Liver (tissue), 9 donors: ENCODE results near the gene CHN1. TPM values are rescaled to one million over a fixed set of nuclear protein-coding genes. Genes with fewer than 3 reads are reported as not detected.

Source experiments
- DNase-seq: peaks from one replicate; pipeline ENCODE4 v3.0.0-alpha.2; 2017; ENCODE audit warnings: low spot score
- H3K27ac ChIP-seq, 2 donors: one replicate each; pipeline ENCODE4 v1.7.0; 2013; ENCODE audit warnings: inconsistent platforms in 2 of 2, low read length in 2 of 2, control low read depth in 1 of 2, low read depth in 1 of 2, mild to moderate bottlenecking in 1 of 2
- H3K27me3 ChIP-seq, 4 donors: one replicate each; pipeline versions ENCODE4 v1.6.1 to v1.7.0; 2013; ENCODE audit warnings: low read length in 3 of 4, inconsistent platforms in 1 of 4, mild to moderate bottlenecking in 1 of 4, moderate library complexity in 1 of 4; ENCODE audit not compliant: control insufficient read depth in 4 of 4, insufficient read depth in 4 of 4
- H3K36me3 ChIP-seq, 4 donors: one replicate each; pipeline versions ENCODE4 v1.6.1 to v1.7.0; 2013; ENCODE audit warnings: low read length in 3 of 4, mild to moderate bottlenecking in 3 of 4, low read depth in 1 of 4, moderate library complexity in 1 of 4; ENCODE audit not compliant: control insufficient read depth in 4 of 4, insufficient read depth in 3 of 4
- H3K4me1 ChIP-seq, 4 donors: one replicate each; pipeline versions ENCODE4 v1.6.1 to v1.7.0; 2013; ENCODE audit warnings: low read length in 3 of 4, mild to moderate bottlenecking in 3 of 4, moderate library complexity in 1 of 4; ENCODE audit not compliant: control insufficient read depth in 4 of 4, insufficient read depth in 4 of 4
- H3K4me3 ChIP-seq, 3 donors: one replicate each; pipeline versions ENCODE4 v1.6.1 to v1.7.0; 2013; ENCODE audit warnings: low read length in 3 of 3, control low read depth in 1 of 3, low read depth in 1 of 3, mild to moderate bottlenecking in 1 of 3
- H3K9ac ChIP-seq, 2 donors: one replicate each; pipeline ENCODE4 v1.7.0; 2013; ENCODE audit warnings: low read length in 2 of 2, mild to moderate bottlenecking in 2 of 2, moderate library complexity in 2 of 2, control low read depth in 1 of 2, low read depth in 1 of 2
- H3K9me3 ChIP-seq, 4 donors: one replicate each; pipeline versions ENCODE4 v1.6.1 to v1.7.0; 2013; ENCODE audit warnings: low read length in 3 of 4; ENCODE audit not compliant: control insufficient read depth in 4 of 4
- GABPA ChIP-seq, 2 donors: IDR thresholded peaks in 1 of 2; conservative IDR thresholded peaks in 1 of 2; 2 replicates each; pipeline ENCODE4 v1.6.1; 2016; ENCODE audit warnings: antibody characterized with exemption in 2 of 2, mild to moderate bottlenecking in 1 of 2, moderate library complexity in 1 of 2
- HNF4A ChIP-seq, 2 donors: conservative IDR thresholded peaks; 2 replicates each; pipeline ENCODE4 v1.6.1; 2016; ENCODE audit warnings: antibody characterized with exemption in 2 of 2, mild to moderate bottlenecking in 2 of 2
- MAX ChIP-seq: IDR thresholded peaks from 2 replicates; pipeline ENCODE4 v1.6.1; 2016; ENCODE audit warnings: antibody characterized with exemption
- NR2F2 ChIP-seq: IDR thresholded peaks from 2 replicates; pipeline ENCODE4 v1.6.1; 2016; ENCODE audit warnings: antibody characterized with exemption
- RAD21 ChIP-seq, 2 donors: IDR thresholded peaks; 2 replicates each; pipeline ENCODE4 v1.6.1; 2016; ENCODE audit warnings: antibody characterized with exemption in 2 of 2, mild to moderate bottlenecking in 2 of 2
- REST ChIP-seq: IDR thresholded peaks from 2 replicates; pipeline ENCODE4 v1.6.1; 2016; ENCODE audit warnings: antibody characterized with exemption, mild to moderate bottlenecking
- SP1 ChIP-seq: IDR thresholded peaks from 2 replicates; pipeline ENCODE4 v1.6.1; 2018; ENCODE audit warnings: antibody characterized with exemption, mild to moderate bottlenecking
- YY1 ChIP-seq: IDR thresholded peaks from 2 replicates; pipeline ENCODE4 v1.6.1; 2016; ENCODE audit warnings: antibody characterized with exemption, mild to moderate bottlenecking
- ZBTB33 ChIP-seq: IDR thresholded peaks from 2 replicates; pipeline ENCODE4 v1.6.1; 2016; ENCODE audit warnings: antibody characterized with exemption
- WGBS: extraction: QIAGEN DNeasy Blood & Tissue Kit; methylation state at CpG from one replicate; pipeline ENCODE4 v1.1.7; 2013; 5-methylcytosine and 5-hydroxymethylcytosine counted together
- polyA plus RNA-seq, 2 donors: library from polyadenylated mRNA; stranded (reverse) in 1 of 2; unstranded in 1 of 2; fragments of 200-250 nt in 1 of 2; fragments of >200 nt in 1 of 2; fragmentation: Nextera tagmentation in 1 of 2; extraction: Ambion mirVana in 1 of 2; gene quantifications; one replicate each; pipeline versions ENCODE4 v1.2.1 to v1.2.3, GENCODE V29; 2013 to 2015
- total RNA-seq, 2 donors: library from RNA; depleted of rRNA; stranded (reverse); fragments of >200 nt; gene quantifications; one replicate each; pipeline ENCODE4 v1.2.3, GENCODE V29; 2014
- donor health status: healthy.
- donor health status: healthy.
- donor health status: healthy.
- donor health status: healthy.
- donor health status: healthy.

CHN1 gene
- total and polyA plus RNA-seq, 4 donors, result 0.66 to 1.6 (median 1.1) TPM

GRCh38 chr2:175022923-175023322, 17.7 kb upstream of the CHN1 start:
- no peaks in the 10 kb centered on the region for H3K4me1 ChIP-seq
- TF ChIP-seq REST (no peak), ZBTB33 (no peak), MAX (no peak), GABPA (IDR thresholded peaks at IDR 0.05 in 1 of 2, conservative IDR thresholded peaks at IDR 0.05 in 1 of 2) (no peak), RAD21 (IDR thresholded peaks at IDR 0.05) (no peak), SP1 (no peak), YY1 (no peak), NR2F2 (no peak)
- no peaks in the 10 kb centered on the region for H3K36me3 ChIP-seq
- no peak overlapping the region for H3K4me3 ChIP-seq
- H3K27me3 ChIP-seq, result no peaks in the 10 kb centered on the region
- no peak overlapping the region for H3K9ac ChIP-seq
- H3K9me3 ChIP-seq, result no peaks in the 10 kb centered on the region
- no peak overlapping the region for H3K27ac ChIP-seq
- DNase-seq, result no peak
- WGBS, result 80% methylated on average over 3 of the region's 3 CpGs

- H3K36me3 ChIP-seq, result no peaks in the 10 kb centered on the region
- no peak overlapping the region for H3K9ac ChIP-seq
- no peaks in the 10 kb centered on the region for H3K9me3 ChIP-seq
- no peaks in the 10 kb centered on the region for H3K27me3 ChIP-seq
- WGBS, result 75% methylated on average over 2 of the region's 2 CpGs
- H3K27ac ChIP-seq, result no peak overlapping the region
- H3K4me1 ChIP-seq, result no peaks in the 10 kb centered on the region
- DNase-seq, result no peak
- TF ChIP-seq MAX (no peak), YY1 (no peak), NR2F2 (no peak), GABPA (IDR thresholded peaks at IDR 0.05 in 1 of 2, conservative IDR thresholded peaks at IDR 0.05 in 1 of 2) (no peak), HNF4A (conservative IDR thresholded peaks at IDR 0.05) (peak; percentile 41 to 52), REST (no peak)
- no peak overlapping the region for H3K4me3 ChIP-seq
These were observed 14.6 kb upstream of the CHN1 start for GRCh38 chr2:175019566-175020327.
